GM12864 (cell line): ENCODE results near the gene NBPF1.
"Not testable (repeated sequence)": the region's sequence is repeated elsewhere in the genome, so short reads cannot be mapped to it uniquely, and the experiment has no call there.

Experiments used
- DNase-seq: peaks from one replicate; pipeline ENCODE4 v3.0.0-alpha.2; 2011; ENCODE audit warnings: low read depth
- H3K4me3 ChIP-seq: 2 replicates; pipeline ENCODE4 v1.5.1; 2011; ENCODE audit warnings: mild to moderate bottlenecking, low read depth, low read length, control low read depth
- TF ChIP-seq, protein P1 (sequence below): IDR thresholded peaks from 2 replicates; pipeline ENCODE4 v1.5.1; 2011; ENCODE audit warnings: low read depth, mild to moderate bottlenecking, moderate library complexity, low read length, control low read depth, inconsistent platforms; ENCODE audit errors: missing control alignments

The NBPF1 gene

DNA sequence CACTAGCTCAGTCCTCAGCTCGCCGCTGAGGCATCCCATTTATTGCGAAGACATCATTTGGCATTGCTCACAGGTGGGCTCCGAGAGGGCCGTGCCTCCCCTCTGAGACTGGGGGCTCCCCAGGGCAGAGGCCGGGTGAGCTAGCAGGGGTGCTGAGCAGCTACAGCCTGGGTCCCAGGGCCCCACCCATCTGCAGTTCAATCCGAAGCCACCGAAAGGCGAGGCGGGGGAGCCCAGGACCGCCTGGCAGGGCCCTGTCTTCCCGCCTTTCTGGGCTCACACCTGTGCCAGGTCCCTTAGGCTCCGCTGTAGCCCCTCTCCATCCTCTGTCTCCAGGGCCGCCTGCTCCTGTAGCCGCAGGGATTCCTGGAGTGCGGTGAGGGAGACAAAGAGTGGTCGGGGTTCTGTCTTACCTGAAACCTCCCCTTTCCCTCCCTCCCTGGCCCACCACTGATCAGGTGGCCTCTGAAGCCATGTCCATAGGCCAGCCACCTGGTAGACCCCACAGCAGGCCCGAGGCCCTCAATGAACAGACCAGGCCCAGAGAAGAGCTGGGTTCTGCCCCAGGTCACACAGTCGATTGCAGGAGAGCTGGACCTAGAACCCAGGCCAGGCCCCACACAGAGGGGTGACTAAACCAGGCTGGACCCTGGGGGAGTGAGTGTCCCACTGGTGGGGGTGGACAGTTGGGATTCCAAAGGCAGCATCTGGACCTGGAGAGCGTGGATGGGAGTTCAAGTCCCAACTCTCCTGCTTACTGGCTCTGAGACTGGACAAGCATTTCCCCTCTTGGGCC, 18.1 kb upstream of the NBPF1 start:
- no peak for DNase-seq

DNA sequence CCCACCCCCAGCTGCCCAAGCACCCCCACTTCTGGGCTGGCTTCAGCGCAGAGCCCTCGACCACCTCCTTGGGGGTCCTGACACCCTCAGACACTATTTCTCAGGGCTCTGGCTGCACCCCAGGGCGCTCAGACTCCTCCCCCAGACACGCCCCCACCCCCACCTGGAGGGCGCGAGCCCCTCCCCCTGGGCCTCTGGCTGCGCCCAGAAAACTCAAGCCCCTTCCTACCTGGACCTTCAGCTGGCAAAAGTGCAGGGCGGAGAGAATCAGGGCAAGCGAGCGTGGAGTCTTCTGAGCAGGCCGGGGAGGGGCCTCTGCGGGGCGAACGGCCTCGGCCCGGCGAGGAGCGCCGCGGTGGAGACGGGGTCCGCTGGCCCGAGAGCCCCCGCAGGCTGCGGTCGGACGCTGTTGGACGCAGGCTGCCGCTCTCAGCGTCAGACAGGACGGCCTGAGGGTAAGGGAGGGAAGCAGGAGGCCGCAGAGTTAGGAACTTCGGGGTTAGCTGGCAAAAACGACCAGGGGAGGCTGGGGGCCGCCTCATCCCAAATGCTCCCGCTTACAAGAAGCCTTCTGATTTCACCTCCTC, 17.4 kb upstream of the NBPF1 start:
- no peak overlapping the region for H3K4me3 ChIP-seq
- no peak for DNase-seq
- TF ChIP-seq, protein P1, sequence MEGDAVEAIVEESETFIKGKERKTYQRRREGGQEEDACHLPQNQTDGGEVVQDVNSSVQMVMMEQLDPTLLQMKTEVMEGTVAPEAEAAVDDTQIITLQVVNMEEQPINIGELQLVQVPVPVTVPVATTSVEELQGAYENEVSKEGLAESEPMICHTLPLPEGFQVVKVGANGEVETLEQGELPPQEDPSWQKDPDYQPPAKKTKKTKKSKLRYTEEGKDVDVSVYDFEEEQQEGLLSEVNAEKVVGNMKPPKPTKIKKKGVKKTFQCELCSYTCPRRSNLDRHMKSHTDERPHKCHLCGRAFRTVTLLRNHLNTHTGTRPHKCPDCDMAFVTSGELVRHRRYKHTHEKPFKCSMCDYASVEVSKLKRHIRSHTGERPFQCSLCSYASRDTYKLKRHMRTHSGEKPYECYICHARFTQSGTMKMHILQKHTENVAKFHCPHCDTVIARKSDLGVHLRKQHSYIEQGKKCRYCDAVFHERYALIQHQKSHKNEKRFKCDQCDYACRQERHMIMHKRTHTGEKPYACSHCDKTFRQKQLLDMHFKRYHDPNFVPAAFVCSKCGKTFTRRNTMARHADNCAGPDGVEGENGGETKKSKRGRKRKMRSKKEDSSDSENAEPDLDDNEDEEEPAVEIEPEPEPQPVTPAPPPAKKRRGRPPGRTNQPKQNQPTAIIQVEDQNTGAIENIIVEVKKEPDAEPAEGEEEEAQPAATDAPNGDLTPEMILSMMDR: no peak

More for the DNA sequence above, 18.1 kb upstream of the NBPF1 start:
- no peak overlapping the region for H3K4me3 ChIP-seq
- TF ChIP-seq, protein P1: no peak

DNA sequence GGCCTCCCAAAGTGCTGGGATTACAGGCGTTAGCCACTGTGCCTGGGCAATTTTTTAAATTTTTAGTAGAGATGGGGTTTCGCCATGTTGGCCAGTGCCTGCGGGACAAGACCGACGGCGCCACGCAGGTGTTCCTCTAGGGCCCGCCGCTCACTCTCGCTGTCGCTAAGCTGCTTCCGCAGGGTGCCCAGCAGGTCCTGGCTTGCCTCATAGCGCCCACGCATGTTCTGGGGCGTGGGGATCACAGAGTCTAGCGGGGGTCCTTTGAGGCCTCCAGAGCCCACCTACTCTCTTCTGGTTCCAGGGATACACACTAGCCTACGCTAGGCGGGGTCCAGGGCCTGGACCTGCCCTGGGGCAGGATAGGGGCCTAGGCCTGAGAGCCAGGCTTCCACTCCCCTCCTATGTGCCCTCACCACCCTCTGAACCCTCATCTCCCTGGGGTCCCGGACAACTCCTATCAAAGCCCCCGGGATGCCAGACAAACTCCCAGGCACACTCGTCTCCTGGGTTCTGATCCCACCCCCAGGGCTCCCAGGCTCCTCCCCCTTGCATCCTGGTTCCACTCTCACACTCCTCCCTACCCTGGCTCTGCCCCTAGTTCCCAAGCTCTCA, 16.7 kb upstream of the NBPF1 start:
- not testable (repeated sequence) for DNase-seq

DNA sequence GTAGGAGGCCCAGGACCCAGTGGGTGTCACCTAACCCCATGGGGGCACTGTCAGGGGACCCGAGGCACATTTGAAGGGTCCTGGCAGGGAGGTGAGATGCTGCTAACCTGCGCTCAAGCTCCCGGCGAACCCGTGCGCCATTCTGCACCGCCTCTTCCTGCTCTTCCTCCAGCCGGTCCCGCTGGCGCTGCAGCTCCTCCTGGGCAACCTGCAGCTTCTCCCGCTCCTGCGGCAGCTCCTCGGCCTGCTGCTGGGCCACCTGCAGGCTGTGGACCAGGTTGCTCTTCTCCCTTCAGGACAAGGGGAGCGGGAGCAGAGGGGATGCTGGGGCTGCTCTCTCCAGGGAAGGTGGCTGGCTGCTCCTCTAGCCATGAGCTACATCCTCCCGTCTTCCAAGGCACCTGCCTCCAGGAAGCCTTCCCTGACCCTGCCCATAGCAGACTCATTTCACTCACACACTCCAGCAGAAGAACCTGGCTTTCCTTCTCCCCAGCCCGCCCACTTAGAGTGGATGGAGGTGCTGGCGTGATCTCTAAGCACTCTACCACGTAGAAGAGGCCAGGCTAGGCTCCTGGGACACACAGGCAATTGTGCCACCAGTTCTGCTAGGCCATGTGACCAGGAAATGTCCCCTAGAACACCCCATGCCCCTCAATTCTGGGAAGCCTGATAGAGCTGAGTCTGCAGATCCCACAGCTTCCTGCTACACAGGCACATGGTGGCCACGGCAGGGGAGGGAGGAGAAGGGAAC, 15.2 kb upstream of the NBPF1 start:
- TF ChIP-seq, protein P1: no peak
- no peak for DNase-seq
- no peak overlapping the region for H3K4me3 ChIP-seq

More for the DNA sequence above, 16.7 kb upstream of the NBPF1 start:
- H3K4me3 ChIP-seq: not testable (repeated sequence)

DNA sequence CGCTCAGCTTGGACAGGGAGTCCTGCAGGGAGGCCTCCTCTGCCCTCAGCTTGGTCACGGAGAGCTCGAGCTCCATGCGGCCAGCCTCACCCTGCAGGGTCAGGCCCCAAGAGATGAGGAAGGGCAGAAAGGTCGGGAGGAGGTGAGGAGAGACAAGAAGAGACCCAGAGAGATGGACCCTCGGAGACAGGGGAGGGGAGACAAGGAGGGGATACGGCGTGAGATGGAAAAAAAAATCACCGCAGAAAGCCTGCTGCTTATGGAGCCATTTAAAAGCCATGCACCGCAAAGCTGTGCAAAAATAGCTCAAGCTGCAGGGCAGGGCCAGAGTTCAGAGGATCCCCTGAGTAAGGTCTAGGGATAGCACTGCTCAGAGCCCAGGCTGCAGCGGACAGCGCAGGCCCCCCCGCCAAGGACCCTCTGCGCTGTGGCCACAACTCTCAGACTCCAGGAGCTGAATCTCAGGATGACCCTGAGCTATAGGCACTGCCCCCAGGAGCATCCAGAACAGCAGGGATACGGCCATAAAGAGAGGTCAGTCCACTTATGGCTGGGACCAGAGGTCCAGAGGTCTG, 13.1 kb upstream of the NBPF1 start:
- H3K4me3 ChIP-seq, DNase-seq: not testable (repeated sequence)

DNA sequence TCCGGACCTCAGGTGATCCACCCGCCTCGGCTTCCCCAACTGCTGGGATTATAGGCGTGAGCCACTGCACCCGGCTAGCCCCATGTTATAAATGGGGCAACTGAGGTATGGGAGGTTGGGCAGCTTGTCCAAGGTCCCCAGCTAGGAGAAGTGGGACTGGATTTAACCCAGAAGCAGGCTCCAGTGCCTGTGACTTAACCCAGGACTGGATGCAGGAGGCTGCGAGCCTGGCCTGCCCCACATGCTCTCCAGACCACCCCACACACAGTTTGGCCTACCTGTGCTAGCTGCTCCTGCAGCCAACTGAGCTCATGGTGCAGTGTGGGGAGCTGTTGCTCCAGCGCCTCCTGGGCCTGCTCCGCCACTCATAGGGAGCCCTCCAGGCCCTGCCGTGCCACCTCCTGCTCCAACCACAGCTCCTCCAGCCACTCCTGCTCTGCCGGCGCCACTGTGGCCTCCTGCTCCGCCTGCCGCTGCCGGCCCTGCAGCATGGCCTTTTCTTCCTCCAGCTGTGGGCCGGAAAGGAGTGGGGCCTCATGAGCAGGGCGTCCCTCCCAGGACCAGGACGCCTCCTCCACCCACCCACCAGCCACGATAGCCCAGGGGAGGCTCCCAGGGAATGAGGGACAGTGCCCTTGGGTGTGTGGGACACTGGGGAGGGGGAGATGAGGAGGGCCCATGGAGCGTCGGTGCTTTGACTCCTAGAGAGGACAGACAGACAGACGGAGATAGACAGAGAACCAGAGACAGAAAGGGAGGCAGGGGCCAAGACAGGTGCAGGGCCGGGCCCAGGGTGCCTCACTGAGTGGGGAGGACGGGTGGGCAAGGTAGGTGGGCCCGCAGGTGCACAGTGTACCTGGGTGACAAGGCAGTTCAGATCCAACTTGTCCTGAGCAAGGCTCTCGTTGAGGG, 12.4 kb upstream of the NBPF1 start:
- TF ChIP-seq, protein P1: no peak
- H3K4me3 ChIP-seq: no peak overlapping the region
- DNase-seq: no peak

DNA sequence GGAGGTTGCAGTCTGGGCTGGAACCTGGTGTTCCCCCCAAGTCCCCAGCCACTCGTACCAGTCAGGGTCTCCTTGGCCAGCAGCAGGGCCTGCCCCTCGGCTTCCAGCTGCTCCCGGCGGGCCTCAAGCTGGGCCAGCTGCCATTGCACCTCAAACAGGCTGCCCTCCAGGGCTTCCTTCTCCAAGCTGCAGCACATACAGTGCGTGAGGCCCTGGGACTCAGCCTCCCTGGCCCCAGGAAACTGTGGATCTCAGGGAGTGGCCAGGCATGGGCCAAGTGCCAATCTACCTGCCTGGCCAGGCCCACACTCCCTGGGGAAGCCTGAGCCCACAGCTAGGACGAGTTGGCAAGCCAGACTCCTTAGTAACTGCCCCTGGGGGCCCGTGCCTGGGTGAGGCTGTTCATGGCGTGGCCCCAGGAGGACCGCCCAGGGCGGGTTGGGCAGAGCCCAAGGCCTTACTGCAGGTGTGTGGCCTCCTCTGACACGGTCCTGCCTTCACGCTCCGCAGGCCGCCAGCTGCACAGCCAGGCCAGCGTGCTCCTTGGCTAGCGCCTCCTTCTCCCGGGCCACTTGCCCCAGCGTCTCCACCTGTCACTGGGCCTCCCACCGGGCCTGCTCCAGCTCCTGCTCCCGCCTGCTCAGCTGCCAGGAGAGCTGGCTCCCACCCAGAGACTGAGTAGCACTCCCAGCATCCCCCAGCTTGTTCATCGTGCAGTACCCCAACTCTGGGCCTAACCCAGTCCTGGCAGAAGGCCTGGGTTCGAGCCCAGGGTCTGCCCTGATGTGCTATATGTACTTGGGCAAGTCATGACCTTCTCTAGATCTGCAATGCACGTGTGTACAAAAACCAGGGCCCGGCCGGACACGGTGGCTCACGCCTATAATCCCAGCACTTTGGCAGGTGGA, 10.7 kb upstream of the NBPF1 start:
- not testable (repeated sequence) for H3K4me3 ChIP-seq, DNase-seq

DNA sequence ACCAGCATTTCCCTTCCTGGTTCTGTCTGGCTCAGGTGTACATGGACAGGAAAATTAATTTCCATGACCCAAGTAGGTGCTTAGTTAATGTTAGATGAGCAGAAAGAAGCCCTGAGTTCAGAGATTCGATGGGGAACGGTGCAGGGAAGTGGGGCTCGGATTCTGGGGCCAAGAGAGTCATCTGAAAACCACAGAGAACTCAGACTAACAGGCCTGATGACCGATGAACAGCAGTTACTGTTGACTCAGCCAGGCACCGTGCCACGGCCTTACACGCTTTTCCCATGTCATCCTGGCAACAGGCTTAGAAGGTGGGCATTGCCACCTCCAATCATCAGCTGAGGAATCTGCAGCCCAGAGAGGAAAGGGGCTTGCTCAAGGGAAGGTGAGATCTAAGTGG, 10.0 kb upstream of the NBPF1 start:
- not testable (repeated sequence) for DNase-seq, H3K4me3 ChIP-seq

DNA sequence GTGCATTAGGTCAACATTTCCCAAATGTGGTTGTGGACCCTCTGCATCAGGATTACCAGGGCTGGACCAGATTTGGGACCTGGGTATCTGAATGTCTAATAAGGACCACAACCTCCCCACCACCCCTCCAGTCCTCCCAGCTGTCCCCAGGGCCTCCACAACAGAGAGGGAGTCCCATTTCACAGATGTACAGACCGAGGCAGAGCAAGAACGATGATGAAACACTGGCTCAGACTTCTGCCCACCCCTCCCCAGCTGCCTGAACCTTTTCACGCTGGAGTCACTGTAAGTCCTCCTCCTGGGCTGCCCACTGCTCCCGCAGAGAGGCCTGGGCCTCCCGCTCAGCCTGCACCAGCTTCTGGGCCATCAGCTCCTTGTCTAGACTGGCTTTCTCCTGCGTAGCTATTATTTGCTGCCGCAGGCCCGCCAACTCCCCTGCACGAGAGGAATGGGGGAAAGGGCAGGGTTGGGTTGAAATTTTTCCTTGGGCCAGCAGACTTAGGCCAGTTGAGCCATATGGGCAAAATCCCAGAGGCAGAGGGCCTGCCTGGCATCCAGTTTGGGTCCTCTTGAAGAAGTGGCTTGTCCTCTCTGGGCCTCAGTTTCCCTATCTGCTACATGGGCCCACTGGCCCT, 8.4 kb upstream of the NBPF1 start:
- H3K4me3 ChIP-seq, DNase-seq: not testable (repeated sequence)
